Nephron (organoid): ENCODE results near the gene SFXN5.

Source experiments
- H3K27ac Mint-ChIP-seq, 3 experiments: 2 replicates each; pipeline ENCODE4 v1.8.0; 2020; ENCODE audit warnings: mixed read lengths in 3 of 3, mild to moderate bottlenecking in 2 of 3, moderate library complexity in 1 of 3
- H3K27me3 Mint-ChIP-seq: 2 replicates; pipeline ENCODE4 v1.8.0; 2021; ENCODE audit warnings: low read depth, mild to moderate bottlenecking, moderate library complexity, mixed read lengths
- H3K36me3 Mint-ChIP-seq: 2 replicates; pipeline ENCODE4 v1.8.0; 2020; ENCODE audit warnings: low read depth, mixed read lengths
- H3K4me1 Mint-ChIP-seq: 2 replicates; pipeline ENCODE4 v1.8.0; 2020; ENCODE audit warnings: mixed read lengths
- H3K4me3 Mint-ChIP-seq, 3 experiments: 2 replicates each; pipeline ENCODE4 v1.8.0; 2020; ENCODE audit warnings: mild to moderate bottlenecking in 3 of 3, mixed read lengths in 3 of 3, moderate library complexity in 2 of 3
- H3K9me3 Mint-ChIP-seq: 2 replicates; pipeline ENCODE4 v1.8.0; 2020; ENCODE audit warnings: mixed read lengths
- CTCF ChIP-seq, 3 experiments: fragments of 200-600 bp; sonication (generic); IDR thresholded peaks; one replicate each; pipeline ENCODE4 v1.5.0; 2021; ENCODE audit warnings: antibody characterized with exemption in 3 of 3; ENCODE audit not compliant: unreplicated experiment in 3 of 3

The SFXN5 gene

GRCh38 chr2:72893594-72894319, 177.8 kb downstream of the SFXN5 start:
- peaks cover 8% of the 10 kb centered on the region for H3K4me1 Mint-ChIP-seq
- TF ChIP-seq CTCF (IDR thresholded peaks at IDR 0.05; ENCODE audit: unreplicated experiment in 3 of 3) = peak; percentile 68 to 74 (median 72)
- H3K4me3 Mint-ChIP-seq = no peak overlapping the region
- no peak overlapping the region for H3K27ac Mint-ChIP-seq
- peaks cover 92% of the 10 kb centered on the region for H3K27me3 Mint-ChIP-seq
- no peaks in the 10 kb centered on the region for H3K36me3 Mint-ChIP-seq
- no peaks in the 10 kb centered on the region for H3K9me3 Mint-ChIP-seq

GRCh38 chr2:72892506-72893173, 178.9 kb downstream of the SFXN5 start:
- no peak overlapping the region for H3K27ac Mint-ChIP-seq

More at GRCh38 chr2:72892506-72893173, 178.9 kb downstream of the SFXN5 start:
- H3K4me1 Mint-ChIP-seq = peaks cover 8% of the 10 kb centered on the region
- H3K4me3 Mint-ChIP-seq = no peak overlapping the region
- no peaks in the 10 kb centered on the region for H3K9me3 Mint-ChIP-seq
- peaks cover 88% of the 10 kb centered on the region for H3K27me3 Mint-ChIP-seq
- TF ChIP-seq CTCF (IDR thresholded peaks at IDR 0.05; ENCODE audit: unreplicated experiment in 3 of 3) = peak; percentile 77 to 79 (median 79)
- H3K36me3 Mint-ChIP-seq = no peaks in the 10 kb centered on the region
